HG02763 (cell line): ENCODE results near the gene PXK.
"Not testable (repeated sequence)": the region's sequence is repeated elsewhere in the genome, so short reads cannot be mapped to it uniquely, and the experiment has no call there.

Experiments
- ATAC-seq: cut with Tn5 transposase; IDR thresholded peaks from one replicate; pipeline ENCODE4 v1.9.1; 2021; ENCODE audit warnings: mild to moderate bottlenecking, moderate library complexity; ENCODE audit not compliant: unreplicated experiment

Gene PXK

GRCh38 chr3:58323529-58324390 is 8.9 kb upstream of the PXK start:
- no peak for ATAC-seq

GRCh38 chr3:58324391-58325390 is 8.0 kb upstream of the PXK start:
- ATAC-seq = no peak

- no peak for ATAC-seq
Measured at GRCh38 chr3:58325525-58325992, 7.1 kb upstream of the PXK start.

GRCh38 chr3:58326267-58326900 is 6.3 kb upstream of the PXK start:
- ATAC-seq = no peak

- ATAC-seq = no peak
Measured at GRCh38 chr3:58329150-58329921, 3.4 kb upstream of the PXK start.

GRCh38 chr3:58329922-58330413 is 2.7 kb upstream of the PXK start:
- ATAC-seq = no peak

GRCh38 chr3:58331593-58332152 is 1.0 kb upstream of the PXK start:
- no peak for ATAC-seq

- ATAC-seq = peak; percentile 33
Measured at GRCh38 chr3:58333206-58334012, 717 bp downstream of the PXK start.

GRCh38 chr3:58334013-58334321 is 1.3 kb downstream of the PXK start:
- no peak for ATAC-seq

GRCh38 chr3:58334506-58334884 is 1.8 kb downstream of the PXK start:
- ATAC-seq = no peak

- ATAC-seq = no peak
Measured at GRCh38 chr3:58335652-58335947, 2.9 kb downstream of the PXK start.

GRCh38 chr3:58336135-58336882 is 3.6 kb downstream of the PXK start:
- no peak for ATAC-seq

GRCh38 chr3:58337190-58337589 is 4.5 kb downstream of the PXK start:
- no peak for ATAC-seq

GRCh38 chr3:58339146-58339545 is 6.5 kb downstream of the PXK start:
- ATAC-seq = not testable (repeated sequence)

- ATAC-seq = no peak
Measured at GRCh38 chr3:58340594-58341244, 8.0 kb downstream of the PXK start.

- ATAC-seq = no peak
Measured at GRCh38 chr3:58341376-58341775, 8.7 kb downstream of the PXK start.

- ATAC-seq = no peak
Measured at GRCh38 chr3:58342676-58343075, 10.0 kb downstream of the PXK start.

GRCh38 chr3:58345457-58345856 is 12.8 kb downstream of the PXK start:
- no peak for ATAC-seq
